Stimulated activated memory B cell treated with anti-CD40 and anti-IgM and Interleukin-4, amounts not matched to agents 10 μg/mL and 1 μg/mL and 100 μg/mL, for 72 hours (primary cell): Measurements from ENCODE around the gene RAB31.
"Not testable (repeated sequence)": the region's sequence is repeated elsewhere in the genome, so short reads cannot be mapped to it uniquely, and the experiment has no call there.

ENCODE experiments used
- ATAC-seq: fragments of 150-1000 bp; cut with Tn5 transposase; 2 replicates; pipeline ENCODE4 v1.10.0; 2021
- H3K27ac Mint-ChIP-seq: one replicate; pipeline ENCODE4 v1.8.0; 2022; ENCODE audit warnings: mild to moderate bottlenecking, mixed read lengths
- H3K27me3 Mint-ChIP-seq: one replicate; pipeline ENCODE4 v1.8.0; 2022; ENCODE audit warnings: mixed read lengths
- H3K36me3 Mint-ChIP-seq: one replicate; pipeline ENCODE4 v1.8.0; 2022; ENCODE audit warnings: mixed read lengths
- H3K4me1 Mint-ChIP-seq: one replicate; pipeline ENCODE4 v1.8.0; 2022; ENCODE audit warnings: mixed read lengths
- H3K4me3 Mint-ChIP-seq: one replicate; pipeline ENCODE4 v1.8.0; 2022; ENCODE audit warnings: mild to moderate bottlenecking, moderate library complexity, mixed read lengths
- H3K9me3 Mint-ChIP-seq: one replicate; pipeline ENCODE4 v1.8.0; 2022; ENCODE audit warnings: mixed read lengths

RAB31 gene

DNA sequence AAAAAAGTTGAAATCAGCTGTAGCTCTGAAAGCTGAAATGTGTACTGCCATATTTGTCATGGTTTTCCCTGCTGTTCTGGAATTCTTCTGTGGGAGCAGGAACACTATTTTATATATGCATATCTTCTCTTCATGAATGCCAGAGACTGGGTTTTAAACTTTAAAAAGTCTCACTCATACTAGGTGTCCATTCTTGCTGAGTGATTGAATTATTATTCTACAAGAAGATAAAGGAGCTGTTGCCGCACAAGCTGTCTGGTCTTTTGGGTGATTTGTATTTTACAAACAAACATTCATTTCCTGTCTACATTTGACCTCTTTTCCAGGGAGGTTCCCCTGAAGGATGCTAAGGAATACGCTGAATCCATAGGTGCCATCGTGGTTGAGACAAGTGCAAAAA lies 137.2 kb downstream of the RAB31 start:
- Mint-ChIP-seq H3K9me3 (no peaks in the 10 kb centered on the region), H3K36me3 (peaks cover 63% of the 10 kb centered on the region), H3K4me3 (no peak overlapping the region), H3K27ac (no peak overlapping the region), H3K4me1 (peaks cover 15% of the 10 kb centered on the region), H3K27me3 (no peaks in the 10 kb centered on the region)
- no peak for ATAC-seq

DNA sequence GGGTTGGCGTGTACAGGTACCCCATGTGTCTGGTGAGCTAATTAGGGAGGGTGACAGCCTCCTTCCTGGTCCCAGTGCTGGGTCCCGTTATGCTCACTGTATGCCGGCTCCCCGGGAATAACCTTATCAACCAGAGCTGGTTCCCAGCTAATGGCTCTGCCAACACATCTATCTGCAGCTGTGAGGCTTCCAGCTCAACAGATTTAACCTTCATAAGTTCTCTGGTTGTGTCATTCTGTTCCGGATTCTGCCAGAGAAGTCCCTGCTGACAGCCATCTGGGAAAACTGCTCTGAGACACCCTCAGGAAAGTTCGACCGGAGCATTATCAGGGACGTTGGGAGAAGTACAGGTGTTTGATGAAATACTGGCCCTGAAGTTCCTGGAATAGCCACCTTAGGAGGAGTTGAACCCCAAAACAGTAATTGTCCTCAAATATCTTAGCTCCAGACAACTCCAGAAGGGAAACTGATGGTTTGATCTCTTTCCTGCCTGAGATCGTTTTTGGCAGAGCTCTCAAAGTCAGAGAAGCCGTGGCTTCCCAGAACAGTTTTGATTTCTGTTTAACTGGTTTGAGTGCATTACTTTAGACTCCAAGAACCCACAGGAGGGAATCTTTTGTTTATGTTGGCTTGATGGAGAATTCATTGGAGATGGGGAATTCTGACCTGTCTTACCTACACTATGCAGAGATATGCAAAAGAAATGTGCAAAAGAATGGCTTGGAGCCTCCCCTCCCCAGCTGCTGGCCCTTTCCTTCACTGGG lies 138.2 kb downstream of the RAB31 start:
- Mint-ChIP-seq H3K9me3 (no peaks in the 10 kb centered on the region), H3K4me3 (no peak overlapping the region), H3K27ac (no peak overlapping the region), H3K4me1 (peaks cover 13% of the 10 kb centered on the region), H3K27me3 (no peaks in the 10 kb centered on the region), H3K36me3 (peaks cover 67% of the 10 kb centered on the region)
- no peak for ATAC-seq

DNA sequence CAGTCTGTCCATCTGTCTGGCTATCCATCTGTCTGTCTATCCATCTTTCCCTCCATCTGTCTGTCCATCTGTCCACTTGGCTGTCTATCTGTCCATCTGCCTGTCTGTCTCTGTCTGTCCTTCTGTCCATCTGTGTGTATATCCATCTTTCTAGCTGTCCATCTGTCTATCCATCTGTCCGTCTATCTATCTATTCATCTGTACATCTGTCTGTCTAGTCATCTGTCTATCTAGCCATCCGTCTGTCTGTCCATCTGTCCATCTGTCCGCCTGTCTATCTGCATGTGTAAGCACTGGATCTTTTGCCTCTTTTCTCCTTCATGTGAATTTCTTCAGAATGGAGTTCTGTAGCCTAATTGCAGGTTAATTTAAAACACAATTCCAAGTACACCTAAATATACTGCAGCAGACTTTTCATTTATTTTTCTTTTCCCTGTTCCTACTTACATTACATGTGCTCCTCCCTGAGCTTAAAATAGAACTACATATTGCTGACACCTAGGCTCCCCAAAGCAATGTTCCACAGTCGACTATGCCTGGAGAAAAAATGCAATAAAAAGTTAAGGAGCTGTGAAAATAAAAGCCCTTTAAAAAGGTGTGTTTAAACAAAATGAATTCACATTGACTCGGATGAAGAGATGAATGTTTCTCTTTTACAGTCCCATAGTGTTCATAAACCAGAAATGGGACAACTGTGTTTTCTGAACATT lies 140.2 kb downstream of the RAB31 start:
- peaks cover 72% of the 10 kb centered on the region for H3K36me3 Mint-ChIP-seq
- no peak for ATAC-seq
- peaks cover 6% of the 10 kb centered on the region for H3K4me1 Mint-ChIP-seq
- H3K4me3 Mint-ChIP-seq: no peak overlapping the region
- H3K9me3 Mint-ChIP-seq: no peaks in the 10 kb centered on the region
- H3K27me3 Mint-ChIP-seq: no peaks in the 10 kb centered on the region
- no peak overlapping the region for H3K27ac Mint-ChIP-seq

DNA sequence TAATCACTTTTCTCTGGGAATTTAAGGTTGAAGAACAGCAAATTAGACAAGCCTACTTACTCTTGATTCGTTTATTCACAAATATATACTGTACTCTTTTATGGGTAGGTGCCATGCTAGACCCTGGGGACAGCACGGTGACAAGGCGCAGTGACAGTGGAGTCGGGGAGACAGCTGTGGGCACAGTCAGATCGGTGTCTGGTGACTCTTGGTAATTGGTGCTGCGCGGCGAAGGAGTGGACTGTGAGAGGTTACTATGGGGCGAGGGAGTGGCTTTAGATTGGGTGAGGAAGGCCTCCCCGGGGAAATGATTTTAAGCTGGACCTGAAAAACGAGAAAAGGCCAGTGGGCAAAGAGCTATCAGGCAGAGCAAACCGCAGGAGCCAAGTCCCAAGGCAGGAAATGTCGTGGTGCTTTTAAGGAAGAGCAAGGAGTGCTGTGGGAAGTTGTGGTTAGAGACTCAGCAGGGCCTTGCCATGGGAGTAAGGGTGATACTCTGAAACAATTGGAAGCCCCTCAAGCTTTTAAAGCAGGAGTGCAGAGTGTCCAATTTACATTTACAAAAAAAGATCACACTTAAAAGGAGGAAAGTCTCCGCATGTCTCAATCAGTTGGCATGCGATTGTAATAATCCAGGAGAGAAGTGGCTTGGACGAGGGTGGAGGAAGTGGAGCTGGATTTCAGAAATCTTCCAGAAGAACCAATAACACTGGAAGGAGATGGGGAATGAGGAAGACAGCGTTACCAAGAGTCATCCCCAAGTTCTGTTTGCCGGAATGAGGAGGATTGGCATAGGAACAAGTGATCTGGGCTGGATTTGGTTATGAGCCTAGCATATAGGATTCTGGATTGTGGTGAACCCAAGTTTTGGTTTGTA lies 141.5 kb downstream of the RAB31 start:
- Mint-ChIP-seq H3K9me3 (no peaks in the 10 kb centered on the region), H3K4me3 (no peak overlapping the region), H3K36me3 (peaks cover 72% of the 10 kb centered on the region), H3K27me3 (no peaks in the 10 kb centered on the region), H3K27ac (no peak overlapping the region), H3K4me1 (peaks cover 12% of the 10 kb centered on the region)
- ATAC-seq: no peak

DNA sequence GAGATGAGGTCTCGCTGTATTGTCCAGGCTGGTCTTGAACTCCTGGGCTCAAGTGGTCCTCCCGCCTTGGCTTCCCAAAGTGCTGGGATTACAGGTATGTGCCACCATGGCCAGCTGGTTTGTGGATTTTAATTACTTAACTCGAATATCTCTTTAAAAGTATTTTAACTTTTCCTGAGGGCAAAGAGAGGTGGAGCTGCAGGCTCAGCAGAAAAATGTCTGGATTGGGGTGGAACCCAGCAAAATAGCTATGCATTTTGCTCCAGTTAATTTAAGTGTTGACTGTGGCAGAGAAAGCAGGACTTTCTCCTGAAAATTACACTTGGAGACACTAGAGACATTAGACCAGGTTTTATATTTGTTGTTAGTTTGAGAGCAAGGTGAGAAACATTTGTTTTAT lies 142.2 kb downstream of the RAB31 start:
- no peak for ATAC-seq
- H3K27ac Mint-ChIP-seq: no peak overlapping the region
- no peak overlapping the region for H3K4me3 Mint-ChIP-seq
- peaks cover 72% of the 10 kb centered on the region for H3K36me3 Mint-ChIP-seq
- peaks cover 14% of the 10 kb centered on the region for H3K4me1 Mint-ChIP-seq
- no peaks in the 10 kb centered on the region for H3K27me3 Mint-ChIP-seq
- H3K9me3 Mint-ChIP-seq: no peaks in the 10 kb centered on the region

DNA sequence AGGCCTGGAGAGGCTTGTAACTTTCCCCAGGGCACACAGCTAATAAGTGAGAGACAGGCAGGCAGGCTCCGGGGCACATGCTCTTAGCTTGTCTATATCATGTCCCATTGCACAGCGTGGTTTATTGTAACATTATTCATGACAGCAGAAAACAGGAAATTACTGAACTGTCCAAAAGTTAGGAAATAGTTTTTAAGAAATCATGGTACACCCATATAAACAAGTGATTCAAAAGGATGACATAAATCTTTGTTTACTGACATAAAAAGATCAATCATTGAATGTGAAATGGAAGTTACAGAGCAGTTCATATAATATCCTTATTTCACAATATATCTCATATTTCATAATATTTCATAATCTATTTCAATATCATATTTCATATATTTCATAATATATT lies 143.4 kb downstream of the RAB31 start:
- Mint-ChIP-seq H3K9me3 (no peaks in the 10 kb centered on the region), H3K4me3 (no peak overlapping the region), H3K27ac (no peak overlapping the region), H3K4me1 (peaks cover 25% of the 10 kb centered on the region), H3K27me3 (no peaks in the 10 kb centered on the region), H3K36me3 (peaks cover 71% of the 10 kb centered on the region)
- no peak for ATAC-seq

DNA sequence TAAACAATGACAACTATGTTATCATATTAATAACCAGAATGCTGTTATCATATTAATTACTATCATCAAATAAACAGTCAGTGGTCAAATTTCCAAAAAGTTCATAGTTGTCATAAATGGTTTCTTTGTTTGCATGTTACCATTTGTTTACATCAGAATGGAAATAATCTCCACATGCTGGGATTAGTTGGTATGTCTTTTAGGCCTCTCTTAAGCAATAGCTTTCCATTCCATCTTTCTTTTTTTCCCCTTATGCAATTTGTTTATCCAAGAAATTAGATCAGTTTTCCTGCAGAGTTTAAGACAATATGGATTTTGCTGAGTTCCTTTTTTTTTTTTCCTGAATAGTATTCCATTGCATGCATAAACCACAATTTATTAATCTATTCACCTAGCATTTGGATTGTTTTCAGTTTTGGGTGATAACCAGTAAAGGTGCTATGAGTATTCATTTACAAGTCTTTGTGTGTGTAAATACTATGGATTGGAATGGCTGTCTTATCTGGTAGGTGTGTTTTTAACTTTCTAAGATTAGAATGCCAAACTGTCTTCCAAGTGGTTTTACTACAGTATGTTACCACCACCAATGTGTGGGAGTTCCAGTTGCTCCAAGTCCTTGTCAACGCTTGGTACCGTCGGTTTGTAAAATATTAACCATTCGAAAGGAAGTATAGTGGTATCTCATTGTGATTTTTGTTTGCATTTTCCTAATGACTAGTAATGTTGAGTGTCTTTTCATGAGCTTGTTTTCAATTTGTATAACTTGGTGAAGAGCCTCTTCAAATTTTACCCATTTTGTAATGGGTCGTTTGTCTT lies 144.4 kb downstream of the RAB31 start:
- Mint-ChIP-seq H3K9me3 (no peaks in the 10 kb centered on the region), H3K4me1 (peaks cover 25% of the 10 kb centered on the region), H3K27me3 (no peaks in the 10 kb centered on the region), H3K27ac (no peak overlapping the region), H3K36me3 (peaks cover 62% of the 10 kb centered on the region), H3K4me3 (no peak overlapping the region)
- no peak for ATAC-seq

DNA sequence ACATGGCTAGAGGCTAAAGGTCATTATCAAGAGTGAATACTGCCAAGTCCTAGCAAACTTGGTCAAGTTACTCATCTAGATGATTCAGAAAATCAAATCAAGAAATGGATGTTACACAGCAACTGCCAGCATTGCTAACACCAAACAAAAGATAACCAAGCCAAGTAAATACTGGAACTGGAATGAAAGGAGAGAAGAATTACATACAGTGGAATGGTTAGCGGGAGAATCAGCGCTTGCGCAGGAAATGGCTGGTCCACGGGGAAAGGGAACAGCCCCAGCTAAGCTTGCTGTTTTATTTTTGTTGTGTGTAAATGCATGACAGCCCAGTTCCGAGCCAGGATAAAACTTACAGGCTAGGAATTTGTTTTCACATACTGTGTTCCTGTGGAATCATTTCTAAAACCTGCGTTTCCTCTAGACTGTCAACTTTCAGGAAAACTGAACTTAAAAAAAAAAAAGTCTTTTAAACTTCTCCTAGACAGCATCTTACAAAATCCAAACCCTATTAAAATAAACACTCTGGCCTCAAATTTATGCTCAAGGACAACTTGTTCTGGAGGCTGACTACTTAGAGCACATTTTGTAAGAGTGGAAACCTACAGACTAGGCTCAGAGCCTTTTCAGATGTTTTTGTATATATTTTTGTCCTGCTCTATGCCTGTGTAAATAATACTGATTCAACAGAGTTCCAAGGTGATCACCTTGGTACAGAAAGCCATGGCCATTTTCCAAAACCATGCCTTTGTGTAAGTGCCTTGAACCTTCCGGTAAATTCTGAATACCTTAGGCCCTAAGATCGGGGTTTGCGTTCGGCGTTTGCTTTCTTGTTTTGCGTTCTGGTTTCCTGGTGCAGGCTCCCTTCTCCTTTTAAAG lies 146.9 kb downstream of the RAB31 start:
- Mint-ChIP-seq H3K36me3 (peaks cover 51% of the 10 kb centered on the region), H3K27me3 (no peaks in the 10 kb centered on the region), H3K4me1 (peaks cover 19% of the 10 kb centered on the region), H3K27ac (peak overlapping the region; percentile 15), H3K9me3 (no peaks in the 10 kb centered on the region), H3K4me3 (no peak overlapping the region)
- ATAC-seq: no peak

DNA sequence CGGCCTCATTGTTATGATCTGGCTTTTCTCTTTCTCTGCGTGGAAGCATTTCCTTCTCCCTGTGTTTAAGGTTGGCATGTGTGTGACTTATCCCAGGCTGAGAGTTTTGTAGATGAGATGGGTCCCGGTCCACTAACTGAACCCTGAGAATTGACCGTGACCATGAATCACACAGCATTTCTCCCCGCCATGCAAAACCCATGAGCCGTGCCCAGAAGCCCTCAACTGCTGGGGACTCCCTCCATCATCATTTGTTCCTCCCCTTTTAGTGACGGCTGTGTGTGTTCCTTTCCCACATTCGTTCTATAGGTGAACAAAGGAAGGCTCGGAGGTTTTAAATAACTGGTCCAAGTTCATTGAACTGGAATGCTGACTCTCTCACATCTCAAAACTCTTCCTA lies 147.6 kb downstream of the RAB31 start:
- H3K9me3 Mint-ChIP-seq: no peaks in the 10 kb centered on the region
- peaks cover 51% of the 10 kb centered on the region for H3K36me3 Mint-ChIP-seq
- H3K4me1 Mint-ChIP-seq: peaks cover 19% of the 10 kb centered on the region
- no peak overlapping the region for H3K4me3 Mint-ChIP-seq
- H3K27ac Mint-ChIP-seq: peak overlapping the region; percentile 15
- no peak for ATAC-seq
- H3K27me3 Mint-ChIP-seq: no peaks in the 10 kb centered on the region

DNA sequence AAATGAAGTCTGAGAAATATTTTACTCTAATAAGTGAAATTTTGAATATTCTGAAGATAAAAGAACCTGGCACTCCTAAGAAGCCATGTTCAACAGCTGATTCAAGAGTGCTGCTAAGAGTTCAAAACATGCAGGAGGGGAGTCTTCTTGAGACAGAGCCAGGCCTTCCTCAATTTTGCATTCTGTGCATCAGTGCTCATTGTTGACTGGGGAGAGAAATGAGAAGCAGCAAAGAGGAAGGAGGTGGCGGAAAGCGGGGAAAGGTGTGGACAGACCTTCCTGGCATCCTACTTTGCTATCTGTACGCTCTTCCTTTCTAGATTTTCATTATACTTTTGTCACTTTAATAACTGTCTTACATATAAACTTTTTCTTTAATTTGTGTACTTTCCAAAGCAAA lies 148.0 kb downstream of the RAB31 start:
- H3K27me3 Mint-ChIP-seq: no peaks in the 10 kb centered on the region
- peak overlapping the region; percentile 15 for H3K27ac Mint-ChIP-seq
- no peaks in the 10 kb centered on the region for H3K9me3 Mint-ChIP-seq
- peaks cover 19% of the 10 kb centered on the region for H3K4me1 Mint-ChIP-seq
- H3K4me3 Mint-ChIP-seq: no peak overlapping the region
- H3K36me3 Mint-ChIP-seq: peaks cover 52% of the 10 kb centered on the region
- ATAC-seq: no peak

DNA sequence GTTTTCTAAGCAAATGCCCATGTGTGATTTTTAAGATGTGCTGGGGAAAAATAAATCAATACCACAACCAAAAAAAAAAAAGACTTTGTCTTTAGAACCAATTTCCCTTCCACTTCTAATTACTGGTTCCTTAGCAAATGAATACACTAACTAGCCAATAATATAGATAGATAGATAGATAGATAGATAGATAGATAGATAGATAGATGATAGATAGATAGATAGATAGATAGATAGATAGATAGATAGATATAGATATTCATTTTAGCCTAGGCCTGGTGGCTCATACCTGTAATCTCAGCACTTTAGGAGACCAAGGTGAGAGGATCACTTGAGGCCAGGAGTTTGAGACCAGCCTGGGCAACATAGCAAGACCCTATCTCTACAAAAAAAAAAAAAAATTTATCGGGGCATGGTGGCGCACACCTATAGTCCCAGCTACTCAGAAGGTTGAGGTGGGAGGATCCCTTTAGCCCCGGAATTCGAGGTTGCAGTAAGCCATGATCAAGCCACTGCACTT lies 149.4 kb downstream of the RAB31 start:
- peaks cover 54% of the 10 kb centered on the region for H3K36me3 Mint-ChIP-seq
- not testable (repeated sequence) for H3K27me3 Mint-ChIP-seq, H3K27ac Mint-ChIP-seq, H3K9me3 Mint-ChIP-seq, ATAC-seq, H3K4me3 Mint-ChIP-seq
- H3K4me1 Mint-ChIP-seq: peaks cover 31% of the 10 kb centered on the region

DNA sequence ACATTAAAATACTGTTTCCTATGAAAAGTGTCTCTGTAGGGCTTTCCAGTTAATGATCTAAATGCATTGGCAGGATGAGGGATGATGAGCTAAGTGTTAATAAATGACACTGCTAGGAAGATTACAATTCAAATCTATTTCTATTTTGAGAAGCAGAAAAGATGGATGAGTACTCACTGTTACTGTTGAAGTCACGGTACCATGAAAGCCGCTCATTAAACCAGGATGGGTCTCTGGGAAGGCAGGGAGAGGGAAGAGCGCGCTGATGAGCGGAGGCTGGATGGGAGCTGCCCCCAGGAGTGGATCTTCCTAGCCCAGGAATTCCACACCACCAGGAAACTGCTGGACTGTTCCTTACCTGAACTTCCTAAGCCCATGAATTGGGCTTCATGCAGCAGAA lies 150.5 kb downstream of the RAB31 start:
- ATAC-seq: no peak
- H3K4me1 Mint-ChIP-seq: peaks cover 39% of the 10 kb centered on the region
- peaks cover 53% of the 10 kb centered on the region for H3K36me3 Mint-ChIP-seq
- H3K4me3 Mint-ChIP-seq: no peak overlapping the region
- no peaks in the 10 kb centered on the region for H3K27me3 Mint-ChIP-seq
- H3K27ac Mint-ChIP-seq: no peak overlapping the region
- H3K9me3 Mint-ChIP-seq: no peaks in the 10 kb centered on the region

DNA sequence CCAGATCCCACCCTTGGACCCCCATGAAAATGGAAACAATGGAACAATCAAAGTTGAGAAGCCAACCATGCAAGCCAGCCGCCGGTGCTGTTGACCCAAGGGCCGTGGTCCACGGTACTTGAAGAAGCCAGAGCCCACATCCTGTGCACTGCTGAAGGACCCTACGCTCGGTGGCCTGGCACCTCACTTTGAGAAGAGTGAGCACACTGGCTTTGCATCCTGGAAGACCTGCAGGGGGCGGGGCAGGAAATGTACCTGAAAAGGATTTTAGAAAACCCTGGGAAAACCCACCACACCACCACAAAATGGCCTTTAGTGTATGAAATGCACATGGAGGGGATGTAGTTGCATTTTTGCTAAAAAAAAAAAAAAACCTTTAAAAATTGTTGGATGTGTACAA lies 151.1 kb downstream of the RAB31 start:
- ATAC-seq: no peak
- Mint-ChIP-seq H3K4me3 (no peak overlapping the region), H3K27me3 (no peaks in the 10 kb centered on the region), H3K27ac (no peak overlapping the region), H3K36me3 (peaks cover 51% of the 10 kb centered on the region), H3K9me3 (no peaks in the 10 kb centered on the region), H3K4me1 (peaks cover 37% of the 10 kb centered on the region)

DNA sequence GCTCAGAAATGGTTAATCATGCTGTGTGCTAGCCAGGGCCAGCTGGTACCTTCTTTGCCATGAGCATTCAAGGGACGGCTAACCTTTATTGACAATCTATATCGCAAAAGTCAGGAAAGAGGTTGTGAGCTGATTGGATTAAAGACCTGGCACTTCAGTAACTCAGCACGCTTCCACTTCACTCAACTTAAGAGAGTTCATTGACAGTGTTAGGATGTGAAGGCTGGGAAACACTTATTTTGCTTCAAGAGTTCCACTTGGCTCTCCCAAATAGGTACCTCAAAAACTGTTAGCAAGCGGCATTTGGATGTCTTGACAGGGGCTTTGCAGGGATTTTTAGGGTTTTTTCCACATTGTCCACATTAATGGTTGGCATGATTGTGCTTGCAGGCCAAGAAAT lies 152.6 kb downstream of the RAB31 start:
- peaks cover 6% of the 10 kb centered on the region for H3K9me3 Mint-ChIP-seq
- H3K36me3 Mint-ChIP-seq: peaks cover 47% of the 10 kb centered on the region
- H3K27me3 Mint-ChIP-seq: no peaks in the 10 kb centered on the region
- H3K27ac Mint-ChIP-seq: no peak overlapping the region
- H3K4me1 Mint-ChIP-seq: peaks cover 27% of the 10 kb centered on the region
- ATAC-seq: no peak
- no peak overlapping the region for H3K4me3 Mint-ChIP-seq
